AG04449 (cell line): ENCODE results near the gene RAD23B.

Source experiments
- CTCF ChIA-PET: fragments of 350-600 bp; formaldehyde crosslinking; extraction: SDS; loops from one replicate; lab custom pipeline; 2021; ENCODE audit warnings: antibody characterized with exemption; lab: Yijun Ruan, JAX
- POLR2A ChIA-PET: fragments of 400-600, 350-600 bp; formaldehyde crosslinking; extraction: SDS; loops from one replicate; lab custom pipeline; 2020; ENCODE audit warnings: antibody characterized with exemption, inconsistent platforms; lab: Yijun Ruan, JAX
- DNase-seq: peaks from one replicate; pipeline ENCODE4 v3.0.0-alpha.2; 2010; ENCODE audit warnings: low read depth, low spot score
- H3K4me3 ChIP-seq: 2 replicates; pipeline ENCODE4 v1.5.1; 2011; ENCODE audit warnings: low read depth, mild to moderate bottlenecking, control low read depth, low read length
- TF ChIP-seq, protein P1 (sequence below): IDR thresholded peaks from one replicate; pipeline ENCODE4 v1.5.1; 2011; ENCODE audit warnings: mild to moderate bottlenecking, moderate library complexity, low read length, control low read depth, inconsistent platforms; ENCODE audit not compliant: insufficient read depth; ENCODE audit errors: missing control alignments

RAD23B gene

DNA sequence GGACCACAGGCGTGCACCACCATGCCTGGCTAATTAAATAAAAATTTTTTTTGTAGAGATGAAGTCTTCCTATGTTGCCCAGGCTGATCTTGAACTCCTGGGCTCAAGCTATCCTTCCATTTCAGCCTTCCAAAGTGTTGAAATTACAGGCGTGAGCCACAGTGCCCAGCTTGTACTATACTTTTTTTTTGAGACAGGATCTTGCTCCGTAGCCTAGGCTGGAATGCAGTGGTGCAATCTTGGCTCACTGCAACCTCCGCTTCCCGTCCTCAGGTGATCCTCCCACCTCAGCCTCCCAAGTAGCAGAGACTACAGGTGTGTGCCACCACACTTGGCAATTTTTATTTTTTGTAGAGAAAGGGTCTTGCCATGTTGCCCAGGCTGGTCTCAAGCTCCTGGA is 5.3 kb upstream of the RAD23B start:
- TF ChIP-seq, protein P1, sequence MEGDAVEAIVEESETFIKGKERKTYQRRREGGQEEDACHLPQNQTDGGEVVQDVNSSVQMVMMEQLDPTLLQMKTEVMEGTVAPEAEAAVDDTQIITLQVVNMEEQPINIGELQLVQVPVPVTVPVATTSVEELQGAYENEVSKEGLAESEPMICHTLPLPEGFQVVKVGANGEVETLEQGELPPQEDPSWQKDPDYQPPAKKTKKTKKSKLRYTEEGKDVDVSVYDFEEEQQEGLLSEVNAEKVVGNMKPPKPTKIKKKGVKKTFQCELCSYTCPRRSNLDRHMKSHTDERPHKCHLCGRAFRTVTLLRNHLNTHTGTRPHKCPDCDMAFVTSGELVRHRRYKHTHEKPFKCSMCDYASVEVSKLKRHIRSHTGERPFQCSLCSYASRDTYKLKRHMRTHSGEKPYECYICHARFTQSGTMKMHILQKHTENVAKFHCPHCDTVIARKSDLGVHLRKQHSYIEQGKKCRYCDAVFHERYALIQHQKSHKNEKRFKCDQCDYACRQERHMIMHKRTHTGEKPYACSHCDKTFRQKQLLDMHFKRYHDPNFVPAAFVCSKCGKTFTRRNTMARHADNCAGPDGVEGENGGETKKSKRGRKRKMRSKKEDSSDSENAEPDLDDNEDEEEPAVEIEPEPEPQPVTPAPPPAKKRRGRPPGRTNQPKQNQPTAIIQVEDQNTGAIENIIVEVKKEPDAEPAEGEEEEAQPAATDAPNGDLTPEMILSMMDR = no peak
- no peak for DNase-seq
- H3K4me3 ChIP-seq = no peak overlapping the region
- ChIA-PET POLR2A (no interaction called here), CTCF (interaction anchor here (1.0 kb wide), 1 partner anchor 64 kb away, joined by 3 read pairs; no protein-coding TSS in a partner anchor)

DNA sequence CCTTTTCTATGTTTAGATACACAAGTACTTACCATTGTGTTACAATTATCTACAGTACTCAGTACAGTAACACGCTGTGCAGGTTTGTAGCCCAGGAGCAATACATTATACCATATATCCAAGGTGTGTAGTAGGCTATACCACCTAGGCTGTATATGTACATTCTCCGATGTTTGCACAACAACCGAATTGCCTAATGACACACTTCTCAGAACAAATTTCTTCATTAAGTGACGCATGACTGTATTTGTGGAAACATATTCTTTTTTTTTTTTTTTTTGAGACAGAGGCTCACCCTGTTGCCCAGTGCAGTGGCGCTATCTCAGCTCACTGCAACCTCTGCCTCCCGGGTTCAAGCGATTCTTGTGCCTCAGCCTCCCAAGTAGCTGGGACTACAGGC is 4.0 kb upstream of the RAD23B start:
- DNase-seq = no peak
- no peak overlapping the region for H3K4me3 ChIP-seq
- ChIA-PET CTCF (no interaction called here), POLR2A (no interaction called here)
- TF ChIP-seq, protein P1 = no peak

DNA sequence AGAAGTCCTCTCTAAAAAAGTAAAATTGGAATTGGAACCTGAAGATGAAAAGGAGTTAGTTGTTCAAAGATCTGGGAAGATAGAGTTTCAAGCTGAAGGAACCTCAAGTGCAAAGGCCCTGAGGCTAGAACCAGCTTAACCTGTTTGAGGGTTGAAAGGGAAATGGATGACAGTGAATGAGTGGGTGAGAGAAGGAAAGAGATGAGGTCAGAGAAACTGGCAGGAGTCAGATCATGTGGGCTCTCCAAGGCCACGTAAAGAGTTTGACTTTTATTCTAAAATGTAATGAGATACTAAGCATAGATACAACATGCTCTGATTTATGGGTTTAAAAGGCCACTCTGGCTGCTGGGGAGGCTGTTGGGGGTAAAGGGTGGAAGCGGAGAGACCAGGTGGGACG is 2.5 kb upstream of the RAD23B start:
- CTCF ChIA-PET = no interaction called here
- TF ChIP-seq, protein P1 = no peak
- H3K4me3 ChIP-seq = no peak overlapping the region
- DNase-seq = no peak
- POLR2A ChIA-PET = no interaction called here

DNA sequence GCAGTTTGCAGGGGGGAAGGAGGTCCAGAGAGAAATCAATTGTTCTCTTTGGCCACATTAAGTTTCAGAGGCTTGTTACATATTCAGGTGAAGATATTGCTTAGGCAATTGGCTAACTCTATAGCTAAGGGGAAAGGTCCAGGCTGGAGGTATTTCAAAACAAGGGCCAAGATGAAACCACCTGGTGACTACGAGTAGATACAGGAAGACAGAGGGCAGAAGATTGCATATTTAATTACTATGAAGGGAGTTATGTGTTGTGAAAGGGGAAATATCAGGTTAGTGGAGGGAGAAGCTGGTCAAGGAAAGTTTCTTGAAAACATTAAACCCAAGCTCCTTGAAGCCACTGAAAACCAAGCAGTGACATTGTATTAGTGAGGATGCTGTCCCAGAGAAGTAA is 1.9 kb upstream of the RAD23B start:
- ChIA-PET POLR2A (no interaction called here), CTCF (interaction anchor here (1.0 kb wide), 1 partner anchor 11 kb away, joined by 4 read pairs; no protein-coding TSS in a partner anchor)
- no peak for DNase-seq
- no peak overlapping the region for H3K4me3 ChIP-seq
- TF ChIP-seq, protein P1 = no peak

DNA sequence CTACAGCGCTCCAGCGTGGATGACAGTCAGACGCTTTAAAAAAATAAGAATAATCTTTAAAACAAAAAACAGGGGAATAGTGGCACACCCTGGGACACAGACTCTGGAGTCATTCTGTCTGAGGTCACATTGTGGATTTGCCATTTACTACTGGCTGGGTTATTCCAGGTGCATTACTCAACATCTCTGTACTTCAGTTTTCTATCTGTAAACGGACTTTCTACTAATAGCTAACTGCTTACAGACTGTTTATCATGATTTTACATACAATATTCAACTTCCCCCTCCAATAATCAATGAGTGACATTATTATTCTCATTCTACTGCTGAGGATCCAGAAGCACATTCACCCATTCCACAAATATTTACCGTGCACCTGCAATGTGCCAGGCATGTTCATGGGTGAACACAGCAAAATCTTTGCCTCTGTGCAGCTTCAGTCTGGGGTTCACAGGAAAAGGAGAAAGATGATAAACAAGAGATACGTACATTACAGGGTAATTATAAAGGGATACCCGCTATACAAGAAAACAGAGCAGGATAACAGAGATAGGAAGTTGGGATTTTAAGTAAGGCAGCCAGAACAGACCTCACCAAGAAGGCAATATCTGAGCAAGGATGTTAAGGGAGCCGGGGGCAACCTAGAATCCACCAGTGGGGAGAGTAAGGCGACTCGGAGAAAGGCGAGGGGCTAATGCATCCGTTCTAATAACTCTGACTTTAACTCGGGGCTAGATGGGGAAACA is 984 bp upstream of the RAD23B start:
- CTCF ChIA-PET = interaction anchor here (1.0 to 1.2 kb wide), 2 partner anchors 12 to 99 kb away, joined by 3 to 4 read pairs; no protein-coding TSS in a partner anchor
- H3K4me3 ChIP-seq = peak overlapping the region; percentile 61
- no peak for DNase-seq
- POLR2A ChIA-PET = interaction anchor here (3.2 kb wide), 1 partner anchor 30 kb away, joined by 11 read pairs; no protein-coding TSS in a partner anchor
- TF ChIP-seq, protein P1 = no peak
